Activated naive CD8-positive, alpha-beta T cell treated with anti-CD3 and anti-CD28 coated beads, Interleukin-2, amount 50 U/mL, for 16 hours (primary cell): ENCODE results near the gene MTA1.

ENCODE experiments used
- DNase-seq: peaks from one replicate; pipeline ENCODE4 v3.0.0-alpha.2; 2020; ENCODE audit warnings: low read depth, low spot score

The MTA1 gene

DNA sequence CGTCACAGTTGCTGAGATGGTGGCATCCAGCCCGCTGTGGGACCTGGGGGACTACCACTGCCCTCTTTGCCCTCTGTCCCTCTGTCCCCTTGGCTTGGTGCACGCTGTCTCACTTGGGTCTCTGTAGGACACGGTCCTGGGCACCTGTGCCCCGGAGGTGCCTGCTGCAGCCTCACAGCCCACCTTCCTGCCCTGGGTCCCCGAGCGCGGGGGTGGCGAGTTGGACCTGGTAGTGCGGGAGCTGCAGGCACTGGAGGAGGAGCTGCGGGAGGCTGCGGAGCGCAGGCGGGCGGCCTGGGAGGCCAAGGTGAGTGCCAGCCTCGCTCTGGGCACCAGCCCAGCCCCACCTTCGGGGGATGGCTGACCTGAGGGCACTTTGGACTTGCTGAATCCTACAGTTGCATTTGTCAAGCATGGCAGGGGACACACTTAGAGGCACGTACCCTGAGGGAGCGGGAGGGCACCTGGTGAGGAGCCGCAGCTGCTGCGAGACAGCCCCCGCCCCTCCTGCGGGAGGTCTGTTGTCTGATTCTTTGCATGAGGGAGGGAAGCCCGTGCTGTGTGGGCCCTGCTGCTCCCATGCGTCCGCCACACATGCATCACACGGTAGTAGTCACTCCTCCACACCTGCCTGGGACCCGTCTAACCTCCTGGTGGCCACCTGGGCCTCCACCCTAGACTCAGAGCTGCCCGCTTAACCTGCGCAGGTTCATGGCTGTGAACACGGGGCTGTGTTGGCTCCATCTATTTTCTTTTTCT is 78.2 kb downstream of the MTA1 start:
- DNase-seq, result no peak

- DNase-seq, result no peak
These were observed 79.0 kb downstream of the MTA1 start for GRCh38 chr14:105498430-105499255.

DNA sequence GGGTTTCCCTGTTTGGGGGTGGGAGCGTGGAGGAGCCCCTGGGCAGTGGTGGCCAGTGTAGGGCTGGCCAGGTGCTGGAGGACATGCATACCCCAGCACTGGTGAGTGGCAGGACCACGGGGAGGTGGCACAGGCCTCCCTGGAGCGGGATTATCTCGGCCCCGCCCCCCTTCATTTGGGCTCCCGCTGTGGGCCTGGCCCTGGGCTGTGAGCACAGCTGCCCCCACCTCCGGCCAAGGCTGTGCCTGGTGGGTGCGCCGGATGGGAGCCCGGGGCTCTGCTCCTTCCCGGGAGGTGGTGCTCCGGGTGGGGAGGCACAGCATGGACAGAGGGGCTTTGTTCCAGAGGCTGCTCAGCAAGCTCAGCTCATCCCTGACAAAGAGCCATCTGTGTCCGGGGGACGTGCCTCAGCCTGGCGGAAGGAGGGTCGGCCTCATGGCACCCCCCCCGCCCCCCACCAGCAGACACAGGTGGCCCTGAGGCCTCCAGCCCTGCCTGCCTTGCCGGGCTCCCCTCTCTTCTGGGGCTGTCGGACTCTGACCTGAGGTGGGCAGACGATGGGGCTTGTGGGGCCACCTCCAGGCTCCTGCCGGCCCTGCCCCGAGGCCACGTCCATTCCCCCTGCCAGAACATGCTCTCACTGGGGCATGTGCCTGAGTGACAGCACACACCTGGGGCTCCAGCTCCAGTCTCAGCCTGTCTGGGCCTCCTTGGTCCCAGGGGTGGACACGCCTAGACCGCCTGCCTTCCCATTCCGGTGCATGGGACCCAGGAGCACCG is 79.8 kb downstream of the MTA1 start:
- DNase-seq, result no peak

DNA sequence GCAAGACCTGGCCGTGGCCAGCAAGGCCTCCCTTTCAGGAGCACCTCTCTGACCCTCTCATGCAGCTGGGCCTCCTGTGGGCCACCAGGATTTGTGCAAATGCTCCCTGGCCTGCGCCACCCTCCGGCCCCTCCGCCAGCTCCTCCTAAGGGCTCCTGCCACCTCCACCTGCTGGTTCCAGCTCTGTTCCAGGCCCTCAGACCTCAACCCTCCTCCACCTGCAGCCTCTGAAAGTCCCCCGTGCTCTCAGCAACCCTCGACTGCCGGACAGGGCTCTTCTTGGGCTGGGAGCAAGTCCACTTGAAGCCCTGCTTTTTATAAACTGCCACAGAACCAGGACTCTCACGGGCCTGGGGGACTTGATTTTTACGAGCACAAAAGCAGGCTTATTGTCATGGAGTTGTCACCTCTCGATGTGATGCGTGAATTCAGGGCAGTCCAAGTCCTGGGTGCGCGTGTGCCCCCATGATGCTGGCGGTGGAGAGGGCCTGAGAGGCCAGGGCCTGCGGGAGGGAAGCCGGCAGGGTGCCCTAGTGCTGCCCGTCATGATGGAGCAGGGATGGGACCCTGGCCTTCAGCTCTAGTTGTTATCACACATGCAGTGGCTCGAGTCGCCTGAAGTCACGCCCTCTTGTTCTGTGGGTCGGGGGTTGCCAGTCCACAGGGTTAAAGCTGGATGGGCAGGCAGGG is 80.6 kb downstream of the MTA1 start:
- DNase-seq, result no peak

DNA sequence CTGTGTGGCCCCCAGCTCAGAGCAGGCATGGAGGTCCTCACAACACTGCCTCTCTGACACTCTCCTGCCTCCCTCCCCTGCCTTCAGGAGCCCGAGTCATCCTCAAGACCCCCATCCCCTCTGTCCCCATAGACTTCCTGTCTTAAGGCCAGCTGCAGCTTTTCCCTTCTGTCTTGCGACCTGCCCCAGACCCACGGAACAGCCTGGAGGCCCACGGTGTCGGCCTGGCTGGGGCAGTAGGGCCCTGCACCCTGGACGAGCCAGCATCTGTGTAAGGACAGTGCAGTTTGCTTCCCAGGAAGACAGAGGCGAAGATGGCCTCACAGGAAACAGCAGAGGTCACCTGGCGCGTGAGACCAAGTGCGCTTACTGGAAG is 81.1 kb downstream of the MTA1 start:
- no peak for DNase-seq

DNA sequence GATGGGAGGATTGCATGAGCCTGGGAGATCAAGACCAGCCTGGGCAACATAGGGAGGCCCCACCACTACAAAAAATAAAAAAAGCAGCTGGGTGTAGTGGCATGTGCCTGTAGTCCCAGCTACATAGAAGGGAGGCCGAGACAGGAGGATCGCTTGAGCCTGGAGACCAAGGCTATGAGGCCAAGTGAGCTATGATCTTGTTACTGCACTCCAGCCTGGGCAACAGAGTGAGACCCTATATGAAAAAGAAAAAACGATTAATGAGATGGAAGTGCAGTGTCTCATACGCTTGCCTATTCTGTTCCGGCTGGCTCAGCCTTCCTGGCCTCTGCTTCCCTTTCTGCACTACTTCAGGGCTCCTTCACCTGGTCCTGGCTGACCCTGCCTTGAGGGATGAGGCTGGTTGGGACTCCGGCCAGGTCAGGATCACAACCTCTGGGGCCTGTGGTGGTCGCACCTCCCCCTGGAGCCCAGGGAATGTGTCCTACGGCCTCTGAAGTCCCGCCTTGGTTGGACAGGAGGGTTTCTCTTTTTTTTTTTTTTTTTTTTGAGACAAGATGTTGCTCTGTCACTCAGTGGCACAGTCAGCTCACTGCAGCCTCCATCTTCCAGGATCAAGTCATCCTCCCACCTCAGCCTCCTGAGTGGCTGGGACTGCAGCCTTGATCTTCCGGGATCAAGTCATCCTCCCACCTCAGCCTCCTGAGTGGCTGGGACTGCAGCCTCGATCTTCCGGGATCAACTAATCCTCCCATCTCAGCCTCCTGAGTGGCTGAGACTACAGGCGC is 82.1 kb downstream of the MTA1 start:
- no peak for DNase-seq

DNA sequence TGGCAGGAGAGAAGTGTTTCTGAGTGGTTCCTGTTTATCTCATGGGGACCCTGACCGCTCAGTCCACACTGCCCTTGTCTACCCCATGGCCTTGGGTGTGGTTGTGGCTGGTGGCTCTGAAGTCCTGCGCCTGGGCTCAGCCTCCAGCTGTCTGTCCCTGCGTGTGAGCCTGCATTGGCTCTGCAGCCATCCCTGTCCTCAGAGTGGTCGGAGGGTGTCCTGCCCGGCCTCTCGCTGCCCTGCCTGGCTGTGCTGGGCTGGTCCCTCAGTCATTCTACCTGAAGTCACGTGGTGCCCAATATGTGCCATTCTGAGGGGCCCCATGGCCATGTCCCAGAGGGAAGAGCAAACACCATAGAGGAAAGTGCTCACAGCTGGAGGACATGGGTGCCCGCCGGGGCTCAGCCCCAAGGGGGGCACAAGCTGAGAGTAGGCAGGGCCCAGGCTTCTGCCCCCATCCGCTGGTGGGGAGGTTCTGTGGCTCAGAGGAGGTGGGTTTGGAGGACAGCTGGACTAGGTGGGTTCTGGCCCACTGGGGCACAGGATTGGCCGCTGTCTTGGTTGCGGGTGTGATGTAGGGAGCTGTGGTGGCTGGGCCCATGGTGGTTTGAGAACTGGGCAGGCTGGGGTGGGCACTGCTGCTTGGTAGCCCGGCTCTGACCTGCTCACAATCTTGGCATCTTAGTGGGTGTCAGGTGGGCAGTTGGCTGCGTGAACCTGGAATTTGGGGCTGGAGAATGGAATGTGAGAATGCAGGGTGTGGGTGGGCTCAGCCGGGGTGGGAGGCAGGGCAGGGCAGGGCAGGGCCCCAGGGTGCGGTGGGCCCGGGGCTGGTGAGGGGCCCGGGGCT is 83.0 kb downstream of the MTA1 start:
- DNase-seq, result no peak

- no peak for DNase-seq
These were observed 83.6 kb downstream of the MTA1 start for GRCh38 chr14:105503296-105503640.

DNA sequence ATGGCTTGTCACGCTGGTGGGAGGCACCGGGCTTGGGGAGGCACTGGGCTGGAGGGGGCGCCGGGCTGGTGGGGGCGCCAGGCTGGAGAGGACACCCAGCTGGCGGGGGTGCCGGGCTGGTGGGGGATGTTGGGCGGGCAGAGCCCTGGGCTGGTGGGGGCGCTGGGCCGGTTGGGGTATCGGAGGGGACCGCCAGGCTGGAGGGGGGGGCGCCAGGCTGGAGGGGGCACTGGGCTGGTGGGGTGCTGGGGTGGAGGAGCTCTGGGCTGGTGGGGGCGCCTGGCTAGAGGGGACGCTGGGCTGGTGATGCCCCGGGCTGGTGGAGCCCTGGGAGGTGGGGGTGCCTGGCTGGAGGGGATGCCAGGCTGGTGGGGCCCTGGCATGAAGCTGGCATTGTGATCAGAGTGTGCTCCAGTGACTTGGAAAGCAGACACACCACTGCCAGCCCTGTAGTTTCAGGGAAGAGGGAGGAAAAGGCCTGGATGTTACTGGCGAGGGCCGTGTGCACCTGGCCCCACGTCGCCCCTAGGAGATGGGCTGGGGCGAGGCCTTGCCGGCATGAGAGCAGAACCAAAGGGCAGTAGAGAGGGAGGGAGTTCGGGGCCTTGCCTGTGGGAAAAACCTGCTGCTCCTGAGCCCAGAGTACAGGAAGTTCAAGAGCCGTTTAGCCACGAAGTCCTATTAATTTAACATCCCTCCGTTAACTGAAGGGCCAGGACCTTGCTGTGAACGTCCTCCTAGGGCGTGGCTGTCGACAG is 84.5 kb downstream of the MTA1 start:
- no peak for DNase-seq

DNA sequence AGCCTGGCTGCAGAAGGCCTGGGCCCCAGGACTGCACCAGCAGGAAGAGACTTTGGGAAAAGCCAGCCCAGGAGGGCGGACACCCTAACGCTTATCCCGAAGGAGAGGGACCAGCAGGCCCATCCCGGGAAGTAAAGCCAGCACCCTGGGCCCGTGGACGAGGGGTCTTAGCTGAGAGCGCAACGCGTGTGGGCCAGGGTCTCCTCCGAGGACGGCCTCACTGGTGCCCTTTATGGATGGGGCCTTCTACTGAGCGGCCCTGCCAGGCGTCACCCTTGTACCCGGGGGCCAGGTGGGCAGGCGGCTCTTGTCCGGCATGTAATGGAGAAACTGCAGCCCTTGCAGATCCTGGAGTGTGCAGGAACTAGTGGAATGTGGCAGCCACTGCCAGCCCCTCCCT is 85.5 kb downstream of the MTA1 start:
- DNase-seq, result no peak

- DNase-seq, result no peak
These were observed 87.6 kb downstream of the MTA1 start for GRCh38 chr14:105507247-105507646.

DNA sequence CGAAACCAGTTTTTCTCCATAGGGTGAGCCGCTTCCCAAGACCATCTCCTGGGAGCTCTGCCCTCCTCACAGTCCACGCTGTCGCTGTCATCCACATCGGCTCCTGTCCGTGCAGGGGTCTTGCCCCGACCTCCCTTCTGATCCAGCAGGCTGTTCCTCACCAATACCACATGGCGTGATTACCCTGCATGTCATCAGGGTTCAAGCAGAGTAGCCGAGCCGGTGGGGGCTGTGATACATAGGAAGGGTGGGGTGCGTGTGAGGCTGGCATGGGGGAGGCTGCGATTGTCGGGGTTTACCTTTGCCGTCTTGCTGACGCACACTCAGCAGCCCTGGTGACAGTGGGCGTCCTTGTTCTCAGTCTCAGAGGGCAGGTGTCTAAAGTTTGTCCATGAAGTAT is 88.4 kb downstream of the MTA1 start:
- DNase-seq, result no peak

DNA sequence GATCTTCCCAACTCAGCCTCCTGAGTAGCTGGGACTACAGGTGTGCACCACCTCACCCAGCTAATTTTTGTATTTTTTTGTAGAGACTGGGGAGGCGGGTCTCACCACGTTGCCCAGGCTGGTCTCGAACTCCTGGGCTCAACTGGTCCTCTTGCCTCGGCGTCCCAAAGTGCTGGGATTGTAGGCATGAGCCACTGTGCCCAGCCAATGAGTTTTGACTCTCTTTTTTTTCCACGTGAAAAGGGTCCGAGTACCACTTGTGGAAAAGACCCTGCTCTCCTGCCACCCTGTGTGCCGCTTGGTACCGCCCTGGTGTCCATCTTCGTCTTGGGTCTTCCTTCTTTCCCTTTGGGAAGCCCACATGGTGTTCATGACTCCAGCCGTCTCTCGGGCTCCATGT is 89.0 kb downstream of the MTA1 start:
- DNase-seq, result no peak

GRCh38 chr14:105517096-105517495 is 97.5 kb downstream of the MTA1 start:
- DNase-seq, result no peak

DNA sequence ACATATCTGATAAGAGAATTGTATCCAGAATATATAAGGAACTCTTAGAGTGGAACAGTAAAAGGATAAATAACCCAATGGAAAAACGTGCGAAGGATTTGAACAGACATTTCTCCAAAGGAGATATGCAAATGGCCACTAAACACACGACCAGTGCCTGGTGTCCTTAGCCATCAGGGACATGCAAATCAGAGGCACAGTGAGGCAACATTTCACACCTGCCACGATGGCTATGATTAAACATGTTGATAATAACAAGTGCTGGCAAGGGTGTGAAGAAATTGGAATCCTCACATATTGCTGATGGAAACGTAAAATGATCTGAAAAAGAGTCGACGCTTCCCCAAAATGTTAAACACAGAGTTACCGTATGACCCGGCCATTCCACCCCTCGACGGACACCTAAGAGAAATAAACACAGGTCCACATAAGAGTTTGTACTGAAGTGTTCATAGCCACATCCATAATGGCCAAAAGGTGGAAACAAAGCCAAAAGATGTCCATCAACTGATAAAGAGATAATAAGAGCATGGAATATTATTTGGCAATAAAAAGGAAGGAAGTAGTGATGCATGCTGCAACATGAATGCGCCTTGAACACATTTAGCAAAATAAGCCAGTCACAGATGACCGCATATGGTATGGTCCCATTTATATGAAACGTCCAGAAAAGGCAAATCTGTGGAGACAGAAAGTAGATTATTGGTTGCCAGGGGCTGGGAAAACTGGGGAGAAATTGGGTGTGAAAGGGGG is 100.5 kb downstream of the MTA1 start:
- no peak for DNase-seq
